Upper lobe of right lung (tissue), 1 donor: ENCODE data around the gene ATF7. TPM values are rescaled to one million over a fixed set of nuclear protein-coding genes. Genes with fewer than 3 reads are reported as not detected.

Experiments
- ATAC-seq: fragments of 200-7000 bp; cut with Tn5 transposase; one replicate; pipeline ENCODE4 v1.9.1; 2020; ENCODE audit warnings: mild to moderate bottlenecking, moderate library complexity
- DNase-seq: peaks from one replicate; pipeline ENCODE4 v3.0.0-alpha.2; 2020
- H3K27ac ChIP-seq: fragments of 200-600 bp; one replicate; pipeline ENCODE4 v1.8.0; 2022
- H3K27me3 ChIP-seq: fragments of 200-600 bp; one replicate; pipeline ENCODE4 v1.8.0; 2022; ENCODE audit warnings: mild to moderate bottlenecking
- H3K36me3 ChIP-seq: fragments of 200-600 bp; one replicate; pipeline ENCODE4 v1.8.0; 2022
- H3K4me1 ChIP-seq: fragments of 200-600 bp; one replicate; pipeline ENCODE4 v1.8.0; 2022
- H3K4me3 ChIP-seq: fragments of 200-600 bp; one replicate; pipeline ENCODE4 v1.8.0; 2022; ENCODE audit warnings: mild to moderate bottlenecking
- H3K9me3 ChIP-seq: fragments of 200-600 bp; one replicate; pipeline ENCODE4 v1.8.0; 2022
- intact Hi-C: fragments of 100-400 bp; cut with DNase I; formaldehyde crosslinking; loops from one replicate; pipeline ENCODE4 v1.11.0; 2022
- total RNA-seq: library from RNA; stranded (reverse); fragmentation: NEBNext Ultra II Directional; extraction: Animal tissue kit (Norgen Biotek cat#: 25700); gene quantifications from one replicate; pipeline ENCODE4 v1.2.1, GENCODE V29; 2021
- TF ChIP-seq, protein P1 (sequence below): fragments of 200-600 bp; IDR thresholded peaks from one replicate; pipeline ENCODE4 v1.8.0; 2022; ENCODE audit warnings: antibody characterized with exemption
- donor health status: DM: no; HTN: yes; CAD: no; lungs with severe emphysema.

ATF7 gene
- total RNA-seq, 1 donor from 2014 or later, result 54.0 TPM

DNA sequence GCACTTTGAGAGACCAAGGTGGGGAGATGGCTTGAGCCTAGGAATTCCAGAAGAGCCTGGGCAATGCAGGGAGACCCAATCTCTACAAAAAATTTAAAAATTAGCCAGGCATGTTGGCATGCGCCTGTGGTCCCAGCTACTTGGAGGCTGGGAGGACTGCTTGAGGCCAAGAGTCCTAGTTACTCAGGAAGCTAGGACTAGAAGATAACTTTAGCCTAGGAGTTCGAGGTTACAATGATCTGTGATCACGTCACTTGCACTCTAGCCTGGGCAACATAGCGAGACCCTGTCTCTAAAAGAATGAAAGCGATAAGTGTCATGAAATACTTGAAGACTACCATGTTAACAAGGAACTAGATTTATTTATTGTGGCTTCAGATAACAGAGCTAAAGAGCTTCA is 3.5 kb downstream of the ATF7 start:
- Histone ChIP-seq H3K36me3 (no peaks in the 10 kb centered on the region), H3K27me3 (no peaks in the 10 kb centered on the region), H3K9me3 (no peaks in the 10 kb centered on the region), H3K27ac (no peak overlapping the region), H3K4me1 (peaks cover 39% of the 10 kb centered on the region), H3K4me3 (no peak overlapping the region)
- TF ChIP-seq, protein P1, sequence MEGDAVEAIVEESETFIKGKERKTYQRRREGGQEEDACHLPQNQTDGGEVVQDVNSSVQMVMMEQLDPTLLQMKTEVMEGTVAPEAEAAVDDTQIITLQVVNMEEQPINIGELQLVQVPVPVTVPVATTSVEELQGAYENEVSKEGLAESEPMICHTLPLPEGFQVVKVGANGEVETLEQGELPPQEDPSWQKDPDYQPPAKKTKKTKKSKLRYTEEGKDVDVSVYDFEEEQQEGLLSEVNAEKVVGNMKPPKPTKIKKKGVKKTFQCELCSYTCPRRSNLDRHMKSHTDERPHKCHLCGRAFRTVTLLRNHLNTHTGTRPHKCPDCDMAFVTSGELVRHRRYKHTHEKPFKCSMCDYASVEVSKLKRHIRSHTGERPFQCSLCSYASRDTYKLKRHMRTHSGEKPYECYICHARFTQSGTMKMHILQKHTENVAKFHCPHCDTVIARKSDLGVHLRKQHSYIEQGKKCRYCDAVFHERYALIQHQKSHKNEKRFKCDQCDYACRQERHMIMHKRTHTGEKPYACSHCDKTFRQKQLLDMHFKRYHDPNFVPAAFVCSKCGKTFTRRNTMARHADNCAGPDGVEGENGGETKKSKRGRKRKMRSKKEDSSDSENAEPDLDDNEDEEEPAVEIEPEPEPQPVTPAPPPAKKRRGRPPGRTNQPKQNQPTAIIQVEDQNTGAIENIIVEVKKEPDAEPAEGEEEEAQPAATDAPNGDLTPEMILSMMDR, result no peak
- DNase-seq, result no peak
- no peak for ATAC-seq
- intact Hi-C loops, result no loop called here

DNA sequence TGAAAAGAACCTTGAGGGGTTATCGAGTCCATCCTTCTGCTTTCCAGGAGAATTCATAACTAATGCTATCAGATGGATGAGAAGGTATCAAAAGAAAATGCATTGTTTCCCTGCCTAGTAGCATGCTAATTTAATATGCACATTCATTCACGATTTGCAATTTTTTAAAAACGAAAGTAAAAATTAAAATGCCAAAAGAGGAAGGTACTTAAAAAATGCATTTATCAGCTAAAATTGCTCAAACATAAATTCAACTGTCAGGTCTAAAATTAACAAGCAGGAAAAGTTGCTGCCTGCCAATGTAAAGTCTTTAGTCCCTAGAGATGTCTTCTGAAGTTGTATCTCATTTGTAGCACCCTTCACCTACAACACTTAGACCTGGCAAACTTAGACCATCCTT is 7.9 kb downstream of the ATF7 start:
- intact Hi-C loops, result loop anchor here (10.0 kb wide), 1 partner anchor 73 kb away; no protein-coding TSS in a partner anchor
- no peaks in the 10 kb centered on the region for H3K9me3 ChIP-seq
- H3K27ac ChIP-seq, result peak overlapping the region; percentile 38
- TF ChIP-seq, protein P1, result no peak
- no peaks in the 10 kb centered on the region for H3K27me3 ChIP-seq
- H3K36me3 ChIP-seq, result peaks cover 10% of the 10 kb centered on the region
- no peak for DNase-seq
- ATAC-seq, result no peak
- peaks cover 56% of the 10 kb centered on the region for H3K4me1 ChIP-seq
- peak overlapping the region; percentile 34 for H3K4me3 ChIP-seq

DNA sequence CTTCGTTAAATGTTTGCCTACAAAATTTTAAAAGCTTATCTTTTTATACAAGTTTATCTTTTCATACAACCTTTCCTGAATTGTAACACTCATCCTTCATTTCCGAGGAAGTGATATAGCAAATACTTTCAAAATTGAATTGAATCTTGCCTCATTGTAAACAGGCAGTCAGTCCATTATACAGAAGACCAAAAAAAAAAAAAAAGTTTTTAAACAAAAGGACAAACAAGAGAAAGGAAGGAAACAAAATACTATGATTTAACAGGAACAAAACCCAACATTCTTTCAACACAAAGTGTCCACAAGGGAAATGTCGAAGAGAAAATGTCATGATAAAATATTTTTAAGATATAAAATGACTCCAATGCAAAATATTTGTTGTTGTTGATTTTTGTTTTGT is 8.5 kb downstream of the ATF7 start:
- Histone ChIP-seq H3K4me1 (peaks cover 50% of the 10 kb centered on the region), H3K27ac (peak overlapping the region; percentile 38), H3K9me3 (no peaks in the 10 kb centered on the region)

DNA sequence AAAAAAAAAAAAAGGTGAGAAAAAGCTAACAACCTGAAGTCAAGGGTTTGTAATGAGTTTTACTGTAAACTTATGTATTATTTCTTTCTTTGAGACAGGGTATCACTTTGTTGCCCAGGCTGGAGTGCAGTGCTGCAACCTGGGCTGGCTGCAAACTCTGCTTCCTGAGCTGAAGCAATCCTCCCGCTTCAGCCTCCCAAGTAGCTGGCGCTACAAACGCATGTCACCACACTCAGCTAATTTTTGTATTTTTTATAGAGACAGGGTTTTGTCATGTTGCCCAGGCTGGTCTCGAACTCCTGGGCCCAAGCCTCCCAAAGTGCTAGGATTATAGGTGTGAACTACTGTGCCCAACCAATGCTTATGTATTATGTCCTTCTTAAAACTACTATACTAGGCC is 9.2 kb downstream of the ATF7 start:
- peaks cover 52% of the 10 kb centered on the region for H3K4me1 ChIP-seq
- ATAC-seq, result no peak
- no peaks in the 10 kb centered on the region for H3K9me3 ChIP-seq
- TF ChIP-seq, protein P1, result no peak
- DNase-seq, result peak; percentile 25
- H3K27me3 ChIP-seq, result no peaks in the 10 kb centered on the region
- intact Hi-C loops, result loop anchor here (10.0 kb wide), 1 partner anchor 72 kb away; no protein-coding TSS in a partner anchor
- H3K36me3 ChIP-seq, result peaks cover 10% of the 10 kb centered on the region
- H3K27ac ChIP-seq, result no peak overlapping the region
- H3K4me3 ChIP-seq, result no peak overlapping the region

More for the DNA sequence above, 8.5 kb downstream of the ATF7 start:
- no peak for ATAC-seq
- DNase-seq, result no peak
- Histone ChIP-seq H3K27me3 (no peaks in the 10 kb centered on the region), H3K4me3 (peak overlapping the region; percentile 34), H3K36me3 (peaks cover 10% of the 10 kb centered on the region)
- TF ChIP-seq, protein P1, result no peak
- intact Hi-C loops, result loop anchor here (10.0 kb wide), 1 partner anchor 73 kb away; no protein-coding TSS in a partner anchor

DNA sequence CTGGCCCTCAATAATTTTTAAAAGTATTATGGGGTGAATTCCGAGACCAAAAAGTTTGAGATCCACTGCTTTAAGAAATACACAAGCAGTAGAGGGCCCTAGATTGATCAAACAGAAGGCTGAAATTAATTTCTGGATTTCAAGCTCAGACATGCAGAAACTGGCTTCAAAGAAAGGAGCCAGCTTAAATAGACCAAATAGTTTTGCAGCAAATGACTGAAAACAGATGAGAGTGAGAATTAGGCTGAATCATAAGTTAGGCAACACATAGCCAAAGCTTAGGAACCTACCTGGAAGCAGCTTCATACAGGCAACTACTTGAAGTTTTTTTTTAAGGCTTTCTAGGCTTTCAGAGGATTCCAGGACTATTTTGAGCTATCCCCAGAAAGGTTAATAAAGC is 12.4 kb downstream of the ATF7 start:
- no peaks in the 10 kb centered on the region for H3K27me3 ChIP-seq
- intact Hi-C loops, result loop anchor here (10.0 kb wide), 1 partner anchor 69 kb away; no protein-coding TSS in a partner anchor
- H3K4me1 ChIP-seq, result peaks cover 43% of the 10 kb centered on the region
- no peak overlapping the region for H3K27ac ChIP-seq
- H3K9me3 ChIP-seq, result no peaks in the 10 kb centered on the region
- TF ChIP-seq, protein P1, result no peak
- DNase-seq (no peak), ATAC-seq (no peak)
- H3K36me3 ChIP-seq, result peaks cover 10% of the 10 kb centered on the region
- H3K4me3 ChIP-seq, result no peak overlapping the region

DNA sequence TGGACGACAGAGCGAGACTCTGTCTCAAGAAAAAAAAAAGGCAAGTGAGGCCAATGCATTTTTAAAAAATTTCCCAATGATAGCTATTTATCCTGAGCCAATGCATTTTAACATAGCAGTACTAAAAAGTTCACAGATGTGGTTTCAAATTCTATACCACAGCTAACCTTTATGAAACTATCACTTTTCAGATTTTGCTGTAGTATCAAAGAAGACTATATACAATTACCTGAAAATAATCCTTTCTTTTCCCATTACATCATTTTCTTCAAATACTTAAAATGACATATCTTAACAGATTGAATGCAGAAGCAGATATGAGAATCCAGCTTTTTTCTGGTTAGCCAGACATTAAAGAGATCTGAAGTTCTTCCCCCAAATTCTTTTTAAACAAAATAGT is 13.2 kb downstream of the ATF7 start:
- TF ChIP-seq, protein P1, result no peak
- no peak for ATAC-seq

More for the DNA sequence above, 13.2 kb downstream of the ATF7 start:
- Histone ChIP-seq H3K4me1 (peaks cover 35% of the 10 kb centered on the region), H3K27me3 (no peaks in the 10 kb centered on the region), H3K4me3 (no peak overlapping the region), H3K36me3 (peaks cover 10% of the 10 kb centered on the region), H3K9me3 (no peaks in the 10 kb centered on the region), H3K27ac (no peak overlapping the region)
- no peak for DNase-seq
- intact Hi-C loops, result loop anchor here (10.0 kb wide), 1 partner anchor 68 kb away; no protein-coding TSS in a partner anchor
